AG09319 (cell line): ENCODE measurements around the gene MSI2.

ENCODE experiments used
- DNase-seq: peaks from one replicate; pipeline ENCODE4 v3.0.0-alpha.2; 2010; ENCODE audit warnings: low read depth; ENCODE audit errors: extremely low read depth
- CTCF ChIP-seq: IDR thresholded peaks from 2 replicates; pipeline ENCODE4 v1.5.1; 2011; ENCODE audit warnings: low read depth, mild to moderate bottlenecking, inconsistent platforms, low read length, moderate library complexity

Gene MSI2

GRCh38 chr17:57606111-57606875 is 350.0 kb downstream of the MSI2 start:
- TF ChIP-seq CTCF, result no peak
- DNase-seq, result no peak

- DNase-seq, result no peak
- no peak for TF ChIP-seq CTCF
Measured at GRCh38 chr17:57607553-57608120, 351.3 kb downstream of the MSI2 start.

GRCh38 chr17:57608369-57609124 is 352.2 kb downstream of the MSI2 start:
- no peak for TF ChIP-seq CTCF
- DNase-seq, result no peak

- no peak for TF ChIP-seq CTCF
- no peak for DNase-seq
Measured at GRCh38 chr17:57609125-57609877, 353.0 kb downstream of the MSI2 start.

GRCh38 chr17:57609878-57610270 is 353.6 kb downstream of the MSI2 start:
- DNase-seq, result no peak
- TF ChIP-seq CTCF, result no peak

GRCh38 chr17:57612202-57613071 is 356.1 kb downstream of the MSI2 start:
- TF ChIP-seq CTCF, result no peak
- DNase-seq, result no peak
